Tibial artery (tissue), 4 donors: ENCODE results near the gene LAMC2.
"Not testable (repeated sequence)": the region's sequence is repeated elsewhere in the genome, so short reads cannot be mapped to it uniquely, and the experiment has no call there.

Experiments used
- DNase-seq, 2 donors: peaks; one replicate each; pipeline ENCODE4 v3.0.0-alpha.2; 2019
- H3K27ac ChIP-seq, 2 donors: fragments of 200-600 bp; sonication (generic) in 1 of 2; 1 replicate in 1 of 2; 2 replicates in 1 of 2; pipeline ENCODE4 v1.5.1; 2018 to 2019; ENCODE audit warnings: mild to moderate bottlenecking in 1 of 2
- H3K27me3 ChIP-seq, 2 donors: fragments of 200-600 bp; sonication (generic) in 1 of 2; one replicate each; pipeline versions ENCODE4 v1.5.1 to v1.6.0; 2016 to 2019
- H3K36me3 ChIP-seq, 3 donors: fragments of 200-600 bp; sonication (generic) in 2 of 3; one replicate each; pipeline ENCODE4 v1.5.1; 2016 to 2019; ENCODE audit warnings: mild to moderate bottlenecking in 2 of 3
- H3K4me1 ChIP-seq, 4 donors: fragments of 200-600 bp; sonication (generic) in 2 of 4; 1 replicate in 3 of 4; 2 replicates in 1 of 4; pipeline ENCODE4 v1.5.1; 2016 to 2019
- H3K4me3 ChIP-seq, 2 donors: fragments of 200-600 bp; sonication (generic) in 1 of 2; 1 replicate in 1 of 2; 2 replicates in 1 of 2; pipeline ENCODE4 v1.5.1; 2018 to 2019; ENCODE audit warnings: mild to moderate bottlenecking in 2 of 2
- H3K9me3 ChIP-seq, 3 donors: fragments of 200-600 bp; sonication (generic) in 1 of 3; one replicate each; pipeline ENCODE4 v1.5.1; 2016 to 2019
- intact Hi-C: fragments of 100-400 bp; cut with DNase I; formaldehyde crosslinking; loops from one replicate; pipeline ENCODE4 v1.15.0; 2023; ENCODE audit warnings: low total_unique reads
- TF ChIP-seq, protein P1 (sequence below), 2 experiments: fragments of 200-600 bp in 1 of 2; fragments of 450-650 bp in 1 of 2; IDR thresholded peaks; one replicate each; pipeline ENCODE4 v1.5.1; 2017 to 2019; ENCODE audit warnings: antibody characterized with exemption in 2 of 2, mild to moderate bottlenecking in 1 of 2, moderate library complexity in 1 of 2

LAMC2 gene

DNA sequence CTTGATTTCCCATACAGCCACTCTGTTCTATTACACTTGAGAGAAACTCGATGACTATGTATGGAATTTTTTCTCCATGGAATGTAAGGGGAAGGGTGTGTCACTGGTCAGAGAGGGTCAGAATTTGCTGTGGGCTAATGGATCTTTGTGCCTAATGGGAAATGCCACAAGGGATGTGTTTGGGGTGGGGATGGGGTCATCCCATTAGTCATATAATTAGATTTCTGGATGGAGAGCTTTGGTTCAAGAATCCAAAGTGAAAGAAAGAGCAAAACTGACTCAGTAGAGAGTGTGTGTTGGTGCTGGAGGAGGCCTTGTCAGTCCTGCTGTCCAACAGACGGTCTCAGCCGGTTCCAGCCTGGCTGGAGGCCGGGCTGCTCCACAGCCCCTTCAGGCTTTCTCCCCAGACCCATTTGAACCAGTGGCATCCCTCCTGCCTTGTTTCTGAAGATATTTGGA lies 86.4 kb downstream of the LAMC2 start:
- peak overlapping the region; percentile 57 for H3K27ac ChIP-seq
- intact Hi-C loops, result no loop called here
- H3K4me3 ChIP-seq, result no peak overlapping the region
- no peaks in the 10 kb centered on the region for H3K9me3 ChIP-seq
- no peaks in the 10 kb centered on the region for H3K27me3 ChIP-seq
- TF ChIP-seq, protein P1, sequence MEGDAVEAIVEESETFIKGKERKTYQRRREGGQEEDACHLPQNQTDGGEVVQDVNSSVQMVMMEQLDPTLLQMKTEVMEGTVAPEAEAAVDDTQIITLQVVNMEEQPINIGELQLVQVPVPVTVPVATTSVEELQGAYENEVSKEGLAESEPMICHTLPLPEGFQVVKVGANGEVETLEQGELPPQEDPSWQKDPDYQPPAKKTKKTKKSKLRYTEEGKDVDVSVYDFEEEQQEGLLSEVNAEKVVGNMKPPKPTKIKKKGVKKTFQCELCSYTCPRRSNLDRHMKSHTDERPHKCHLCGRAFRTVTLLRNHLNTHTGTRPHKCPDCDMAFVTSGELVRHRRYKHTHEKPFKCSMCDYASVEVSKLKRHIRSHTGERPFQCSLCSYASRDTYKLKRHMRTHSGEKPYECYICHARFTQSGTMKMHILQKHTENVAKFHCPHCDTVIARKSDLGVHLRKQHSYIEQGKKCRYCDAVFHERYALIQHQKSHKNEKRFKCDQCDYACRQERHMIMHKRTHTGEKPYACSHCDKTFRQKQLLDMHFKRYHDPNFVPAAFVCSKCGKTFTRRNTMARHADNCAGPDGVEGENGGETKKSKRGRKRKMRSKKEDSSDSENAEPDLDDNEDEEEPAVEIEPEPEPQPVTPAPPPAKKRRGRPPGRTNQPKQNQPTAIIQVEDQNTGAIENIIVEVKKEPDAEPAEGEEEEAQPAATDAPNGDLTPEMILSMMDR (IDR thresholded peaks at IDR 0.05), result no peak
- peaks cover 0 to 29% (median 14%) of the 10 kb centered on the region in 4 donors for H3K4me1 ChIP-seq
- DNase-seq, result no peak
- H3K36me3 ChIP-seq, result no peaks in the 10 kb centered on the region

DNA sequence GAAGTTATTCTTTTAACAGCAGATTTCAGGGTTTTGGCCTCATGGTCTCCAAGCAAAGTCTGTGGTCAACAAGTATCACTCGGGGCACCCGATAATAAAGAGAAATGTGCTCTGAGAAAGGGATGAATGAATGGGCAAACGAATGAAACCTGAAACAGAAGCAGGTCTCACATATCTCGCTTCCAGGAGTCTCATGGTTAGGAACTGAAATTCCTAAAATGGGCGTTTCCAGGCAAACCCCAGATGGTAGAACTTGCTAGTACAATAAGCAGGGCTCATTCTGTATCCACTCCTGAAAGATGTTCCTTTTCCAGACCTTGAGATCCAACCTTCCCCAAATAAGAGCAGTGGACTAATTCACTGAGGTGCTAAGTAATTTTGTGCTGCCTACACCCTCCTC lies 87.2 kb downstream of the LAMC2 start:
- Histone ChIP-seq H3K9me3 (no peaks in the 10 kb centered on the region), H3K27me3 (no peaks in the 10 kb centered on the region), H3K36me3 (no peaks in the 10 kb centered on the region), H3K4me1 (peaks cover 0 to 29% (median 16%) of the 10 kb centered on the region in 4 donors), H3K4me3 (no peak overlapping the region), H3K27ac (peak overlapping the region; percentile 57)
- no peak for DNase-seq
- intact Hi-C loops, result no loop called here
- TF ChIP-seq, protein P1 (IDR thresholded peaks at IDR 0.05), result no peak

DNA sequence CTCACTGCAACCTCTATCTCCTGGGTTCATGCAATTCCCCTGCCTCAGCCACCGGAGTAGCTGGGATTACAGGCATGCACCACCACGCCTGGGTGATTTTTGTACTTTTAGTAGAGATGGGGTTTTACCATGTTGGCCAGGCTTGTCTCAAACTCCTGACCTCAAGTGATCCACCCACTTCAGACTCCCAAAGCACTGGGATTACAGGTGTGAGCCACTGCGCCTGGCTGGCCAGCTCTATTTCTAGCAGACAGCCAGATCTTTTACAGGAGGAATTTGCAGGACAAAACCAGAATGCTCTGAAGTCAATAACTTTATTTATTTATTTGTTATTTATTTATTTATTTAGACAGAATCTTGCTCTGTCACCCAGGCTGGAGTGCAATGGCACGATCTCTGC lies 87.9 kb downstream of the LAMC2 start:
- DNase-seq, H3K4me3 ChIP-seq, H3K27ac ChIP-seq, H3K36me3 ChIP-seq, H3K9me3 ChIP-seq, intact Hi-C loops, H3K27me3 ChIP-seq: not testable (repeated sequence)
- H3K4me1 ChIP-seq, result peaks cover 0 to 35% (median 23%) of the 10 kb centered on the region in 4 donors

DNA sequence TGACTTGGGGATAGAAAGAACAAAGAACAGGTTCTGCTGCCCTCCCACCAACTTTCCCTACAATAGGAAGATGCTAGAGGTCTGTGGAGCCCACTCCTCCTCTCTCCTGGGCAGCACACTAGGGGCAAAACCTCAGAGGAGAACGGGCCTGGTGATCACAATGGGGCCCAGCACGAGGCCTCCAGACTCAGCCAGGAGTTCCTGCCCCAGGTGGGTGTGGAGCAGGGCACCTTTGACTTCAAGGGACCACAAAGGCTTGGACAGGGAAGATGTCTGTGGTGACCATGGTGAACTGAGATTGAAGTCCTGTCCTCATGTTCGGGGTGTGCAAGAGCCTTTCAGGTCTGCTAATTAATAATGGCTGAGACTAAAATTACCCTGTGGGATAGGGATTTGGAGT lies 88.8 kb downstream of the LAMC2 start:
- H3K36me3 ChIP-seq, result no peaks in the 10 kb centered on the region
- no peak for DNase-seq
- no peaks in the 10 kb centered on the region for H3K27me3 ChIP-seq
- H3K4me3 ChIP-seq, result no peak overlapping the region
- no peaks in the 10 kb centered on the region for H3K9me3 ChIP-seq
- TF ChIP-seq, protein P1 (IDR thresholded peaks at IDR 0.05), result no peak
- intact Hi-C loops, result no loop called here
- no peak overlapping the region for H3K27ac ChIP-seq
- peaks cover 0 to 40% (median 26%) of the 10 kb centered on the region in 4 donors for H3K4me1 ChIP-seq

DNA sequence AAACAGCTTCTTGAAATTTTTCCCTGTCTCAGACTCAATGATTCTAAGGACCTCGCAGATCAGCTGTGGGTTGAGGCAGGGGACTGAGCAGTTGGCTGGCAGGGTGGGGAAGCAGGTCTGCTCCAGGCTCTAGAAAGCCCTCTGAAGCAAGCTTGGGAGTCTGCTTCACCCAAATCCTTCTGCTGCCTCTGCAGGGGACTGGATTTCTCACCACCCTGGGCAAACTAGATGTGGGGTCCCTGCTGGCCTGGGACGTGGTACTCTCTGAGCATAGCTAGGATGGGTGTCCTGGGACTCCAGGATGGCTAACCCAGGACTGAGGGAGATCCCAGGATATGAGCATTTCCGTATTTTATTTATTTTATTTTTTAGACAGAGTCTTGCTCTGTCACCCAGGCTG lies 89.3 kb downstream of the LAMC2 start:
- H3K36me3 ChIP-seq, result no peaks in the 10 kb centered on the region
- TF ChIP-seq, protein P1 (IDR thresholded peaks at IDR 0.05), result no peak
- peaks cover 0 to 39% (median 25%) of the 10 kb centered on the region in 4 donors for H3K4me1 ChIP-seq
- no peaks in the 10 kb centered on the region for H3K27me3 ChIP-seq
- no peak overlapping the region for H3K27ac ChIP-seq
- H3K9me3 ChIP-seq, result no peaks in the 10 kb centered on the region
- intact Hi-C loops, result no loop called here
- no peak for DNase-seq
- no peak overlapping the region for H3K4me3 ChIP-seq

DNA sequence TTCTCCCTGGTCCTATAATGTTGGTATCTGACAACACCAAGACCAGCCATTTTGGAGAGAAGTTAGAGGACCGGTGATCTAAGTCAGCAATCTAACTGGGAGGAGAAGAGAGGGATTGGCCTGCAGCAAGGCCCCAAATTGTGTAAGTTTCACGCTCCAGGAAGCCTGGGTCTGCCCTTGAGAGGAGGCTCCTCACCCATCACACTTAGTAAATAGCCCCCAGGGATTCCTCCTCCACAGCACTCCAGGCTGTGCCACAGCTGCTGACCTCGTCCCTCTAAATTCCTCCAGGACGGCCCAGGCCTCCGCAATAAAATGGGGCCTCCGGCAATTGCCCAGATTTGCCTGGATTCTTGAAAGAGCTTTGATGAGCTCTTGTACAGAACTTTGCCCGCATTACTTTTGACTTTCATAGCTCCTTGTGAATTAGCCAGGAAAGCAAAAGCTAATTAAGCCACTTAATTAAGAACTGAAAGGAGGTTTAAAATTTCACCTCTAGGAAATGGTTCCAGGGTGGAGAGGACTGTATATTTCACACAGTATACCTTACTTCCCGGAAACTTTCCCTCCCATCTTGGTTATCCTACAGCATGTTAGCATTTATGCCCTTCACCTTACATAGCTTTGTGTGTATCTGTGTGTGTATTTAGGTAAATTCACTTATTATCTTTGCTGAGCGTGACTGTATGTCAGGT lies 90.5 kb downstream of the LAMC2 start:
- H3K9me3 ChIP-seq, result no peaks in the 10 kb centered on the region
- H3K36me3 ChIP-seq, result no peaks in the 10 kb centered on the region
- TF ChIP-seq, protein P1 (IDR thresholded peaks at IDR 0.05), result no peak
- intact Hi-C loops, result no loop called here
- H3K27me3 ChIP-seq, result no peaks in the 10 kb centered on the region
- DNase-seq, result no peak
- H3K27ac ChIP-seq, result no peak overlapping the region
- H3K4me3 ChIP-seq, result no peak overlapping the region
- peaks cover 0 to 41% (median 23%) of the 10 kb centered on the region in 4 donors for H3K4me1 ChIP-seq
